NT2/D1 (cell line): ENCODE measurements around the gene NT5DC1.

Source experiments
- YY1 ChIP-seq: IDR thresholded peaks from 2 replicates; pipeline ENCODE4 v1.6.1; 2011; ENCODE audit not compliant: insufficient read length, insufficient read depth
- ZNF274 ChIP-seq: IDR thresholded peaks from 2 replicates; pipeline ENCODE4 v1.6.1; 2011; ENCODE audit warnings: mild to moderate bottlenecking, low read depth, low read length

DNA sequence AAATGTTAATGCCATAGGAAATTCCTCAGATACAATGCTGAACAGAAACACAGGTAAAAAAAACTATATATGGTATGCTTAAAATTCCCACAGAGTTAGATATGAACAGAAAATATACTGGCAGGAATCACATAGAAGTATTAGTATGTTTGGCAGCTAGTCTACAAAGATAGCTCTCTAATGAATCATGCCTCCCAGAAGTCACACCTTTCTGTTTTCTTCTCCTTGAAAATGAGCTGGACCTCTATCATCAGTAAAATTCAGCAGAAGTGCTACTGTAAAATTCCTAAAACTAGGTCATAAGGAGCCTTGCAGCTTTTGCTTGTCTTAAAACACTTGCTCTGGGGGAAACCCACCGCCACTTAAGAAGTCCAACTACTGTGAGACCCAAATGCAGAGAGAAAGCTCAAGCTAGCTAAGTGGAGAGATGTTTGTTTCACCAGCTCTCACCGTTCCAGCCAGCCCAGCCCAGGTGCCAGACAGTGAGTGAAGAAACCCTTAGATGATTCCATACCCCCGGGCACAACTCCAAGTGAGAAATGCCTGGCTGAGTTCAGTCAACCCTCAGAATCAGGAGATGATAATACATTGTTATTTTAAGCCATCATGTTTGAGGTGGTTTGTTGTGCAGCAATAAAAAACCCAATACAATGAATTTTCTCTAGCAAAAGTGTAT lies 110.2 kb downstream of the NT5DC1 start:
- TF ChIP-seq YY1 (no peak), ZNF274 (no peak)
